H1 (cell line): ENCODE results near the gene RPRML. TPM values are rescaled to one million over a fixed set of nuclear protein-coding genes. Genes with fewer than 3 reads are reported as not detected.

Source experiments
- CTCF ChIA-PET: fragments of 300-600 bp; sonication (Branson Sonifier 250); formaldehyde crosslinking; loops from one replicate; lab custom pipeline; 2021; ENCODE audit not compliant: partially characterized antibody; lab: Charles Lee
- POLR2A ChIA-PET: fragments of 300-600 bp; sonication (Branson Sonifier 250); formaldehyde crosslinking; loops from one replicate; lab custom pipeline; 2021; ENCODE audit warnings: inconsistent platforms; ENCODE audit not compliant: partially characterized antibody; lab: Charles Lee
- DNase-seq, 2 experiments: peaks; one replicate each; pipeline versions ENCODE4 v3.0.0 to v3.0.0-alpha.2; 2010 to 2022; ENCODE audit warnings: low spot score in 2 of 2, low read depth in 1 of 2, mixed read lengths in 1 of 2
- FAIRE-seq: peaks from 2 replicates; lab custom pipeline; 2011; peaks lifted over from hg19 to GRCh38; lab: Jason Lieb, UNC
- H2AFZ ChIP-seq: 2 replicates; pipeline ENCODE4 v1.8.1; 2012; ENCODE audit warnings: low read length, inconsistent platforms
- H2AK5ac ChIP-seq: 2 replicates; pipeline ENCODE4 v1.6.1; 2013; ENCODE audit warnings: low read depth, low read length
- H2BK120ac ChIP-seq: replicated peaks from 2 replicates; pipeline ENCODE3; 2013; ENCODE audit warnings: low read depth, low read length, inconsistent platforms
- H2BK12ac ChIP-seq: 2 replicates; pipeline ENCODE4 v1.6.1; 2013; ENCODE audit warnings: low read depth, low read length
- H2BK15ac ChIP-seq: 2 replicates; pipeline ENCODE4 v1.6.1; 2013; ENCODE audit warnings: low read length
- H2BK20ac ChIP-seq: 2 replicates; pipeline ENCODE4 v1.6.1; 2013; ENCODE audit warnings: low read length
- H2BK5ac ChIP-seq: 2 replicates; pipeline ENCODE4 v1.6.1; 2013; ENCODE audit warnings: low read depth, low read length
- H3K14ac ChIP-seq: 2 replicates; pipeline ENCODE4 v1.6.1; 2013; ENCODE audit warnings: inconsistent platforms; ENCODE audit not compliant: insufficient read length
- H3K18ac ChIP-seq: 2 replicates; pipeline ENCODE4 v1.6.1; 2013; ENCODE audit warnings: low read length; ENCODE audit errors: extremely low read depth
- H3K23ac ChIP-seq: 2 replicates; pipeline ENCODE4 v1.6.1; 2013; ENCODE audit warnings: inconsistent platforms; ENCODE audit not compliant: insufficient read length
- H3K23me2 ChIP-seq: 2 replicates; pipeline ENCODE4 v1.6.1; 2013; ENCODE audit warnings: low read depth, low read length
- H3K27ac ChIP-seq: 2 replicates; pipeline ENCODE4 v1.6.1; 2011; ENCODE audit warnings: low read depth, low read length, inconsistent platforms
- H3K27me3 ChIP-seq, 4 experiments: replicated peaks in 1 of 4; 1 replicate in 1 of 4; 2 replicates in 3 of 4; pipeline versions ENCODE4 v1.6.1 to v1.8.1; 2011 to 2013; ENCODE audit warnings: low read length in 3 of 4, mild to moderate bottlenecking in 3 of 4, inconsistent platforms in 2 of 4, mixed read lengths in 2 of 4, moderate library complexity in 1 of 4; ENCODE audit not compliant: control insufficient read depth in 3 of 4, insufficient read depth in 3 of 4; ENCODE audit errors: extremely low read depth in 1 of 4
- H3K36me3 ChIP-seq, 4 experiments: 2 replicates each; pipeline versions ENCODE4 v1.6.1 to v1.8.1; 2011 to 2013; ENCODE audit warnings: mild to moderate bottlenecking in 4 of 4, low read length in 3 of 4, moderate library complexity in 2 of 4, control low read depth in 1 of 4, inconsistent platforms in 1 of 4; ENCODE audit not compliant: insufficient read depth in 4 of 4, control insufficient read depth in 2 of 4
- H3K4ac ChIP-seq: replicated peaks from 2 replicates; pipeline ENCODE3; 2013; ENCODE audit warnings: low read length, low read depth, mixed read lengths, inconsistent platforms; ENCODE audit not compliant: insufficient read length
- H3K4me1 ChIP-seq, 4 experiments: replicated peaks in 1 of 4; 1 replicate in 1 of 4; 2 replicates in 3 of 4; pipeline versions ENCODE4 v1.6.1 to v1.8.1; 2011 to 2013; ENCODE audit warnings: low read length in 3 of 4, inconsistent platforms in 2 of 4, mixed read lengths in 1 of 4; ENCODE audit not compliant: insufficient read depth in 4 of 4, control insufficient read depth in 3 of 4
- H3K4me2 ChIP-seq, 2 experiments: 2 replicates each; pipeline versions ENCODE4 v1.6.1 to v1.8.1; 2011 to 2013; ENCODE audit warnings: low read depth in 2 of 2, low read length in 2 of 2, control low read depth in 1 of 2, inconsistent platforms in 1 of 2, mild to moderate bottlenecking in 1 of 2; ENCODE audit not compliant: insufficient read depth in 1 of 2
- H3K4me3 ChIP-seq, 4 experiments: fragments of 200-600, 300-600 bp in 1 of 4; sonication (generic), shearing (Covaris generic), sonication (Bioruptor Twin) in 1 of 4; 2 replicates each; pipeline versions ENCODE4 v1.5.1 to v1.8.1; 2011 to 2016; ENCODE audit warnings: low read length in 4 of 4, low read depth in 3 of 4, control low read depth in 2 of 4, inconsistent platforms in 2 of 4, mild to moderate bottlenecking in 2 of 4, mixed read lengths in 1 of 4, moderate library complexity in 1 of 4; ENCODE audit not compliant: insufficient read depth in 2 of 4; ENCODE audit errors: extremely low read depth in 1 of 4
- H3K56ac ChIP-seq: replicated peaks from 2 replicates; pipeline ENCODE3; 2013; ENCODE audit warnings: low read depth, mild to moderate bottlenecking, mixed read lengths, low read length, inconsistent platforms; ENCODE audit not compliant: insufficient read length
- H3K79me1 ChIP-seq: 2 replicates; pipeline ENCODE4 v1.6.1; 2013; ENCODE audit warnings: low read depth, low read length, control low read depth
- H3K79me2 ChIP-seq, 2 experiments: 2 replicates each; pipeline versions ENCODE4 v1.6.1 to v1.8.1; 2012 to 2013; ENCODE audit warnings: low read length in 2 of 2, mild to moderate bottlenecking in 2 of 2, inconsistent platforms in 1 of 2; ENCODE audit not compliant: insufficient read depth in 2 of 2, control insufficient read depth in 1 of 2
- H3K9ac ChIP-seq, 4 experiments: replicated peaks in 1 of 4; 1 replicate in 1 of 4; 2 replicates in 3 of 4; pipeline versions ENCODE4 v1.6.1 to v1.8.1; 2011 to 2013; ENCODE audit warnings: low read depth in 3 of 4, low read length in 3 of 4, control low read depth in 2 of 4, mild to moderate bottlenecking in 2 of 4, moderate library complexity in 2 of 4, inconsistent platforms in 1 of 4; ENCODE audit errors: extremely low read depth in 1 of 4
- H3K9me3 ChIP-seq, 2 experiments: 2 replicates each; pipeline versions ENCODE4 v1.6.1 to v1.8.1; 2012 to 2013; ENCODE audit warnings: mild to moderate bottlenecking in 2 of 2, moderate library complexity in 2 of 2, control low read depth in 1 of 2, inconsistent platforms in 1 of 2, low read depth in 1 of 2, low read length in 1 of 2, mixed read lengths in 1 of 2; ENCODE audit not compliant: insufficient read depth in 2 of 2
- H4K20me1 ChIP-seq, 2 experiments: replicated peaks in 1 of 2; 2 replicates each; pipeline versions ENCODE3 to v1.8.1; 2011 to 2013; ENCODE audit warnings: inconsistent platforms in 2 of 2, low read length in 2 of 2, mild to moderate bottlenecking in 1 of 2; ENCODE audit not compliant: insufficient read depth in 2 of 2, control insufficient read depth in 1 of 2
- H4K5ac ChIP-seq: 2 replicates; pipeline ENCODE4 v1.6.1; 2013; ENCODE audit warnings: low read length, low read depth, mixed read lengths, inconsistent platforms; ENCODE audit not compliant: insufficient read length
- H4K8ac ChIP-seq: 2 replicates; pipeline ENCODE4 v1.8.0; 2013; ENCODE audit warnings: mild to moderate bottlenecking, moderate library complexity, low read length, inconsistent platforms; ENCODE audit not compliant: insufficient read depth; ENCODE audit errors: extremely low read depth
- H4K91ac ChIP-seq: replicated peaks from 2 replicates; pipeline ENCODE3; 2013; ENCODE audit warnings: low read length, mixed read lengths, inconsistent platforms; ENCODE audit not compliant: insufficient read length
- KDM5A ChIP-seq: fragments of 200-600 bp; IDR thresholded peaks from 2 replicates; pipeline ENCODE4 v1.7.1; 2012; ENCODE audit warnings: mild to moderate bottlenecking, low read length, inconsistent platforms, mixed read lengths
- MAFK ChIP-seq: IDR thresholded peaks from 2 replicates; pipeline ENCODE4 v1.6.1; 2012; ENCODE audit warnings: low read depth, mild to moderate bottlenecking, improper control_type of control experiment, low read length
- PHF8 ChIP-seq: fragments of 200-600 bp; sonication (generic); conservative IDR thresholded peaks from 2 replicates; pipeline ENCODE4 v1.7.1; 2012; ENCODE audit warnings: low read depth, mild to moderate bottlenecking, inconsistent platforms, low read length, moderate library complexity
- POU5F1 ChIP-seq: IDR thresholded peaks from 2 replicates; pipeline ENCODE4 v1.6.1; 2011; ENCODE audit warnings: low read depth, mild to moderate bottlenecking, low read length, moderate library complexity
- RAD21 ChIP-seq, 2 experiments: IDR thresholded peaks in 1 of 2; conservative IDR thresholded peaks in 1 of 2; 2 replicates each; pipeline ENCODE4 v1.6.1; 2011; ENCODE audit warnings: low read depth in 2 of 2, low read length in 2 of 2, improper control_type of control experiment in 1 of 2, inconsistent platforms in 1 of 2, mild to moderate bottlenecking in 1 of 2, moderate library complexity in 1 of 2
- SAP30 ChIP-seq: fragments of 300-600 bp; sonication (generic); IDR thresholded peaks from 2 replicates; pipeline ENCODE4 v1.7.1; 2012; ENCODE audit warnings: low read length, moderate library complexity, mild to moderate bottlenecking, inconsistent platforms; ENCODE audit not compliant: insufficient read depth, insufficient replicate concordance
- SRF ChIP-seq: IDR thresholded peaks from 2 replicates; pipeline ENCODE4 v1.6.1; 2011; ENCODE audit warnings: mild to moderate bottlenecking, low read depth, low read length, moderate library complexity
- YY1 ChIP-seq: IDR thresholded peaks from 2 replicates; pipeline ENCODE4 v1.6.1; 2011; ENCODE audit warnings: low read depth, mild to moderate bottlenecking, low read length
- WGBS, 2 experiments: shearing (Covaris generic) in 1 of 2; methylation state at CpG; one replicate each; pipeline versions ENCODE4 v1.1.6 to v1.1.7; 2013 to 2015; ENCODE audit warnings: low lambda C conversion rate in 2 of 2, mixed read lengths in 2 of 2, inconsistent platforms in 1 of 2, low coverage in 1 of 2, missing lambda C conversion rate in 1 of 2; ENCODE audit not compliant: insufficient replicate concordance in 2 of 2, insufficient coverage in 1 of 2, insufficient read length in 1 of 2; ENCODE audit errors: extremely low coverage in 1 of 2, missing lambda C conversion rate in 1 of 2; 5-methylcytosine and 5-hydroxymethylcytosine counted together
- polyA plus RNA-seq, 7 experiments: library from polyadenylated mRNA; depleted of rRNA in 3 of 7; stranded (reverse) in 5 of 7; unstranded in 2 of 7; fragments of >200 nt in 5 of 7; fragments of 200-250 nt in 2 of 7; gene quantifications; 1 replicate in 5 of 7; 2 replicates in 1 of 7; 4 replicates in 1 of 7; pipeline versions ENCODE4 v1.2.1 to v1.2.3, GENCODE V29; 2011 to 2013; ENCODE audit warnings: missing spikeins in 2 of 7, mixed read lengths in 2 of 7
- total RNA-seq: library from RNA; stranded (reverse); fragmentation: NEBNext Ultra II Directional; extraction: Animal tissue kit (Norgen Biotek cat#: 25700); gene quantifications from 2 replicates; pipeline ENCODE4 v1.2.1, GENCODE V29; 2021

Gene RPRML
- total and polyA plus RNA-seq, 2 of the 8 experiments (the other 6 are each of a cell fraction or from before 2014, with no cell fraction given) = 3.5 to 5.5 TPM

GRCh38 chr17:46928467-46929261 lies 50.4 kb downstream of the RPRML start:
- Histone ChIP-seq H3K27ac (no peak overlapping the region), H3K79me2 (peaks cover 5 to 58% of the 10 kb centered on the region in 2 experiments), H3K23ac (no peak overlapping the region), H2BK12ac (no peak overlapping the region), H2BK5ac (no peak overlapping the region), H3K4ac (no peak overlapping the region), H2AK5ac (no peak overlapping the region), H2BK20ac (no peak overlapping the region), H3K9me3 (no peaks in the 10 kb centered on the region), H3K4me3 (no peak overlapping the region), H4K20me1 (peaks cover 6 to 12% of the 10 kb centered on the region in 2 experiments), H3K14ac (no peak overlapping the region), H4K91ac (no peak overlapping the region), H3K4me2 (no peak overlapping the region), H3K36me3 (peaks cover 19 to 43% (median 27%) of the 10 kb centered on the region in 4 experiments), H3K27me3 (no peaks in the 10 kb centered on the region; a peak in 1 of 7 replicates), H3K23me2 (no peaks in the 10 kb centered on the region), H2AFZ (no peak overlapping the region), H4K8ac (no peak overlapping the region), H3K56ac (no peak overlapping the region), H2BK15ac (no peak overlapping the region), H3K4me1 (peaks cover 0 to 2% (median 0%) of the 10 kb centered on the region in 4 experiments; a peak in 1 of 7 replicates), H4K5ac (no peak overlapping the region), H3K9ac (no peak overlapping the region), H3K79me1 (peaks cover 17% of the 10 kb centered on the region), H2BK120ac (no peak overlapping the region), H3K18ac (no peak overlapping the region)
- POLR2A ChIA-PET = no interaction called here
- WGBS, 2 experiments = 93% methylated on average over 10 of the region's 10 CpGs; no CpG with 5 or more reads in 1 of the 2 experiments
- CTCF ChIA-PET = interaction anchor here (0.6 to 1.3 kb wide), 3 partner anchors 11 to 80 kb away, joined by 3 read pairs; no protein-coding TSS in a partner anchor
- DNase-seq = no peak
- FAIRE-seq = no peak
- no peak for TF ChIP-seq MAFK
- no peak for TF ChIP-seq SRF
- TF ChIP-seq PHF8 = no peak
- TF ChIP-seq POU5F1 = no peak
- TF ChIP-seq SAP30 = no peak
- no peak for TF ChIP-seq YY1
- TF ChIP-seq KDM5A = no peak
- TF ChIP-seq RAD21 (IDR thresholded peaks at IDR 0.05 in 1 of 2, conservative IDR thresholded peaks at IDR 0.05 in 1 of 2; ENCODE audit: low read depth in 2 of 2, low read length in 2 of 2) = no peak
